ENCODE measurements around the gene MS4A2.
"Not testable (repeated sequence)": the region's sequence is repeated elsewhere in the genome, so short reads cannot be mapped to it uniquely, and the experiment has no call there.

GRCh38 chr11:60050422-60050821, 38.0 kb upstream of the MS4A2 start:
- not testable (repeated sequence) for TF ChIP-seq CTCF (IDR thresholded peaks at IDR 0.05 in 8 of 11, conservative IDR thresholded peaks at IDR 0.05 in 3 of 11); POLR2AphosphoS5 (IDR thresholded peaks at IDR 0.05)

Measured in spleen (tissue), 7 donors.